ENCODE data around the gene SCGB1C1. TPM values are rescaled to one million over a fixed set of nuclear protein-coding genes. Genes with fewer than 3 reads are reported as not detected.

SCGB1C1 gene
- total and polyA plus RNA-seq, 2 experiments from 2014 or later, result not detected

- Histone ChIP-seq H3K9me2 (ENCODE audit: insufficient read depth) (no peaks in the 10 kb centered on the region), H3K79me2 (replicated peaks; ENCODE audit: insufficient read depth) (peaks cover 27% of the 10 kb centered on the region), H3K27ac (ENCODE audit: low read depth) (peak overlapping the region; percentile 99), H3F3A (replicated peaks; ENCODE audit: low read depth) (peaks cover 13% of the 10 kb centered on the region), H3K4me1 (ENCODE audit: insufficient read depth) (peaks cover 12% of the 10 kb centered on the region; the same call in 1 of the 2 replicates), H2AFZ (0 out of 2 replicates have a peak overlapping the region, but pooled peaks have one; percentile 86), H3K4me3 (peak overlapping the region; percentile 96), H3K4me2 (peak overlapping the region; percentile 100), H3K27me3 (ENCODE audit: insufficient read depth) (no peaks in the 10 kb centered on the region), H4K20me1 (replicated peaks; ENCODE audit: insufficient read depth) (peaks cover 4% of the 10 kb centered on the region), H3K36me3 (ENCODE audit: insufficient read depth) (peaks cover 5% of the 10 kb centered on the region)
- peak; percentile 90 for DNase-seq (ENCODE audit: low spot score)
- TF ChIP-seq EZH2 (IDR thresholded peaks at IDR 0.05; ENCODE audit: low read depth, unreplicated experiment) (no peak), JUNB (IDR thresholded peaks at IDR 0.05; ENCODE audit: unreplicated experiment) (no peak), REST (IDR thresholded peaks at IDR 0.05; ENCODE audit: unreplicated experiment) (no peak), ZNF114 (CRISPR knock-in tag; IDR thresholded peaks at IDR 0.05) (no peak), CTCF (conservative IDR thresholded peaks at IDR 0.05; ENCODE audit: low read depth in 2 of 2) (no peak), ZNF331 (CRISPR knock-in tag; IDR thresholded peaks at IDR 0.05; ENCODE audit: low read depth) (no peak), ZNF462 (CRISPR knock-in tag; IDR thresholded peaks at IDR 0.05) (no peak), EZH2phosphoT487 (IDR thresholded peaks at IDR 0.05; ENCODE audit: unreplicated experiment) (no peak), POLR2AphosphoS5 (IDR thresholded peaks at IDR 0.05; ENCODE audit: low read depth) (peak; percentile 71; the same call in 1 of the 2 replicates), ETS1 (IDR thresholded peaks at IDR 0.05) (no peak), NANOG (IDR thresholded peaks at IDR 0.05; ENCODE audit: borderline replicate concordance) (no peak), CREB1 (CRISPR knock-in tag; IDR thresholded peaks at IDR 0.05; ENCODE audit: low read depth) (0 out of 2 replicates have a peak, but pooled peaks have one; percentile 17), STAT1 (IDR thresholded peaks at IDR 0.05; ENCODE audit: unreplicated experiment) (no peak)
- peaks cover 8% of the 10 kb centered on the region; the same call in 2 of the 3 replicates for H3K4me1 Mint-ChIP-seq
- H3K4me3 Mint-ChIP-seq, result peak overlapping the region; percentile 99
- peak overlapping the region; percentile 99 for H3K27ac Mint-ChIP-seq
- peaks cover 55% of the 10 kb centered on the region for H3K36me3 Mint-ChIP-seq (ENCODE audit: low read depth)
- peak; percentile 76 for ATAC-seq
- peaks cover 17% of the 10 kb centered on the region for H3K27me3 Mint-ChIP-seq (ENCODE audit: insufficient read depth, low read depth, poor library complexity)
- H3K9me3 Mint-ChIP-seq, result no peaks in the 10 kb centered on the region; the same call in 2 of the 3 replicates
Measured at GRCh38 chr11:208181-208916, 15.5 kb downstream of the SCGB1C1 start.
